H1 (cell line): Measurements from ENCODE around the gene LCE3D. TPM values are rescaled to one million over a fixed set of nuclear protein-coding genes. Genes with fewer than 3 reads are reported as not detected.

ENCODE experiments used
- CTCF ChIA-PET: fragments of 300-600 bp; sonication (Branson Sonifier 250); formaldehyde crosslinking; loops from one replicate; lab custom pipeline; 2021; ENCODE audit not compliant: partially characterized antibody; lab: Charles Lee
- POLR2A ChIA-PET: fragments of 300-600 bp; sonication (Branson Sonifier 250); formaldehyde crosslinking; loops from one replicate; lab custom pipeline; 2021; ENCODE audit warnings: inconsistent platforms; ENCODE audit not compliant: partially characterized antibody; lab: Charles Lee
- DNase-seq, 2 experiments: peaks; one replicate each; pipeline versions ENCODE4 v3.0.0 to v3.0.0-alpha.2; 2010 to 2022; ENCODE audit warnings: low spot score in 2 of 2, low read depth in 1 of 2, mixed read lengths in 1 of 2
- FAIRE-seq: peaks from 2 replicates; lab custom pipeline; 2011; peaks lifted over from hg19 to GRCh38; lab: Jason Lieb, UNC
- H2AFZ ChIP-seq: 2 replicates; pipeline ENCODE4 v1.8.1; 2012; ENCODE audit warnings: low read length, inconsistent platforms
- H2AK5ac ChIP-seq: 2 replicates; pipeline ENCODE4 v1.6.1; 2013; ENCODE audit warnings: low read depth, low read length
- H2BK120ac ChIP-seq: replicated peaks from 2 replicates; pipeline ENCODE3; 2013; ENCODE audit warnings: low read depth, low read length, inconsistent platforms
- H2BK12ac ChIP-seq: 2 replicates; pipeline ENCODE4 v1.6.1; 2013; ENCODE audit warnings: low read depth, low read length
- H2BK15ac ChIP-seq: 2 replicates; pipeline ENCODE4 v1.6.1; 2013; ENCODE audit warnings: low read length
- H2BK20ac ChIP-seq: 2 replicates; pipeline ENCODE4 v1.6.1; 2013; ENCODE audit warnings: low read length
- H2BK5ac ChIP-seq: 2 replicates; pipeline ENCODE4 v1.6.1; 2013; ENCODE audit warnings: low read depth, low read length
- H3K14ac ChIP-seq: 2 replicates; pipeline ENCODE4 v1.6.1; 2013; ENCODE audit warnings: inconsistent platforms; ENCODE audit not compliant: insufficient read length
- H3K18ac ChIP-seq: 2 replicates; pipeline ENCODE4 v1.6.1; 2013; ENCODE audit warnings: low read length; ENCODE audit errors: extremely low read depth
- H3K23ac ChIP-seq: 2 replicates; pipeline ENCODE4 v1.6.1; 2013; ENCODE audit warnings: inconsistent platforms; ENCODE audit not compliant: insufficient read length
- H3K23me2 ChIP-seq: 2 replicates; pipeline ENCODE4 v1.6.1; 2013; ENCODE audit warnings: low read depth, low read length
- H3K27ac ChIP-seq: 2 replicates; pipeline ENCODE4 v1.6.1; 2011; ENCODE audit warnings: low read depth, low read length, inconsistent platforms
- H3K27me3 ChIP-seq, 4 experiments: replicated peaks in 1 of 4; 1 replicate in 1 of 4; 2 replicates in 3 of 4; pipeline versions ENCODE4 v1.6.1 to v1.8.1; 2011 to 2013; ENCODE audit warnings: low read length in 3 of 4, mild to moderate bottlenecking in 3 of 4, inconsistent platforms in 2 of 4, mixed read lengths in 2 of 4, moderate library complexity in 1 of 4; ENCODE audit not compliant: control insufficient read depth in 3 of 4, insufficient read depth in 3 of 4; ENCODE audit errors: extremely low read depth in 1 of 4
- H3K36me3 ChIP-seq, 4 experiments: 2 replicates each; pipeline versions ENCODE4 v1.6.1 to v1.8.1; 2011 to 2013; ENCODE audit warnings: mild to moderate bottlenecking in 4 of 4, low read length in 3 of 4, moderate library complexity in 2 of 4, control low read depth in 1 of 4, inconsistent platforms in 1 of 4; ENCODE audit not compliant: insufficient read depth in 4 of 4, control insufficient read depth in 2 of 4
- H3K4ac ChIP-seq: replicated peaks from 2 replicates; pipeline ENCODE3; 2013; ENCODE audit warnings: low read length, low read depth, mixed read lengths, inconsistent platforms; ENCODE audit not compliant: insufficient read length
- H3K4me1 ChIP-seq, 4 experiments: replicated peaks in 1 of 4; 1 replicate in 1 of 4; 2 replicates in 3 of 4; pipeline versions ENCODE4 v1.6.1 to v1.8.1; 2011 to 2013; ENCODE audit warnings: low read length in 3 of 4, inconsistent platforms in 2 of 4, mixed read lengths in 1 of 4; ENCODE audit not compliant: insufficient read depth in 4 of 4, control insufficient read depth in 3 of 4
- H3K4me2 ChIP-seq, 2 experiments: 2 replicates each; pipeline versions ENCODE4 v1.6.1 to v1.8.1; 2011 to 2013; ENCODE audit warnings: low read depth in 2 of 2, low read length in 2 of 2, control low read depth in 1 of 2, inconsistent platforms in 1 of 2, mild to moderate bottlenecking in 1 of 2; ENCODE audit not compliant: insufficient read depth in 1 of 2
- H3K4me3 ChIP-seq, 4 experiments: fragments of 200-600, 300-600 bp in 1 of 4; sonication (generic), shearing (Covaris generic), sonication (Bioruptor Twin) in 1 of 4; 2 replicates each; pipeline versions ENCODE4 v1.5.1 to v1.8.1; 2011 to 2016; ENCODE audit warnings: low read length in 4 of 4, low read depth in 3 of 4, control low read depth in 2 of 4, inconsistent platforms in 2 of 4, mild to moderate bottlenecking in 2 of 4, mixed read lengths in 1 of 4, moderate library complexity in 1 of 4; ENCODE audit not compliant: insufficient read depth in 2 of 4; ENCODE audit errors: extremely low read depth in 1 of 4
- H3K56ac ChIP-seq: replicated peaks from 2 replicates; pipeline ENCODE3; 2013; ENCODE audit warnings: low read depth, mild to moderate bottlenecking, mixed read lengths, low read length, inconsistent platforms; ENCODE audit not compliant: insufficient read length
- H3K79me1 ChIP-seq: 2 replicates; pipeline ENCODE4 v1.6.1; 2013; ENCODE audit warnings: low read depth, low read length, control low read depth
- H3K79me2 ChIP-seq, 2 experiments: 2 replicates each; pipeline versions ENCODE4 v1.6.1 to v1.8.1; 2012 to 2013; ENCODE audit warnings: low read length in 2 of 2, mild to moderate bottlenecking in 2 of 2, inconsistent platforms in 1 of 2; ENCODE audit not compliant: insufficient read depth in 2 of 2, control insufficient read depth in 1 of 2
- H3K9ac ChIP-seq, 4 experiments: replicated peaks in 1 of 4; 1 replicate in 1 of 4; 2 replicates in 3 of 4; pipeline versions ENCODE4 v1.6.1 to v1.8.1; 2011 to 2013; ENCODE audit warnings: low read depth in 3 of 4, low read length in 3 of 4, control low read depth in 2 of 4, mild to moderate bottlenecking in 2 of 4, moderate library complexity in 2 of 4, inconsistent platforms in 1 of 4; ENCODE audit errors: extremely low read depth in 1 of 4
- H3K9me3 ChIP-seq, 2 experiments: 2 replicates each; pipeline versions ENCODE4 v1.6.1 to v1.8.1; 2012 to 2013; ENCODE audit warnings: mild to moderate bottlenecking in 2 of 2, moderate library complexity in 2 of 2, control low read depth in 1 of 2, inconsistent platforms in 1 of 2, low read depth in 1 of 2, low read length in 1 of 2, mixed read lengths in 1 of 2; ENCODE audit not compliant: insufficient read depth in 2 of 2
- H4K20me1 ChIP-seq, 2 experiments: replicated peaks in 1 of 2; 2 replicates each; pipeline versions ENCODE3 to v1.8.1; 2011 to 2013; ENCODE audit warnings: inconsistent platforms in 2 of 2, low read length in 2 of 2, mild to moderate bottlenecking in 1 of 2; ENCODE audit not compliant: insufficient read depth in 2 of 2, control insufficient read depth in 1 of 2
- H4K5ac ChIP-seq: 2 replicates; pipeline ENCODE4 v1.6.1; 2013; ENCODE audit warnings: low read length, low read depth, mixed read lengths, inconsistent platforms; ENCODE audit not compliant: insufficient read length
- H4K8ac ChIP-seq: 2 replicates; pipeline ENCODE4 v1.8.0; 2013; ENCODE audit warnings: mild to moderate bottlenecking, moderate library complexity, low read length, inconsistent platforms; ENCODE audit not compliant: insufficient read depth; ENCODE audit errors: extremely low read depth
- H4K91ac ChIP-seq: replicated peaks from 2 replicates; pipeline ENCODE3; 2013; ENCODE audit warnings: low read length, mixed read lengths, inconsistent platforms; ENCODE audit not compliant: insufficient read length
- CEBPB ChIP-seq: IDR thresholded peaks from 2 replicates; pipeline ENCODE4 v1.6.1; 2012; ENCODE audit warnings: low read depth, low read length
- CTBP2 ChIP-seq: IDR thresholded peaks from 2 replicates; pipeline ENCODE4 v1.7.0; 2011; ENCODE audit warnings: borderline replicate concordance, mild to moderate bottlenecking, moderate library complexity, mixed read lengths, low read length; ENCODE audit not compliant: insufficient read depth, insufficient read length
- FOSL1 ChIP-seq: IDR thresholded peaks from 2 replicates; pipeline ENCODE4 v1.6.1; 2011; ENCODE audit warnings: mild to moderate bottlenecking, low read depth, low read length, moderate library complexity; ENCODE audit not compliant: insufficient read depth
- GTF2F1 ChIP-seq: IDR thresholded peaks from 2 replicates; pipeline ENCODE4 v1.6.1; 2012; ENCODE audit warnings: low read depth, low read length, improper control_type of control experiment, borderline replicate concordance
- SP2 ChIP-seq: IDR thresholded peaks from 2 replicates; pipeline ENCODE4 v1.6.1; 2012; ENCODE audit warnings: mild to moderate bottlenecking, low read length, inconsistent platforms
- SRF ChIP-seq: IDR thresholded peaks from 2 replicates; pipeline ENCODE4 v1.6.1; 2011; ENCODE audit warnings: mild to moderate bottlenecking, low read depth, low read length, moderate library complexity
- ZNF274 ChIP-seq: IDR thresholded peaks from 2 replicates; pipeline ENCODE4 v1.7.0; 2012; ENCODE audit warnings: low read length, borderline replicate concordance; ENCODE audit errors: extremely low read depth
- WGBS, 2 experiments: shearing (Covaris generic) in 1 of 2; methylation state at CpG; one replicate each; pipeline versions ENCODE4 v1.1.6 to v1.1.7; 2013 to 2015; ENCODE audit warnings: low lambda C conversion rate in 2 of 2, mixed read lengths in 2 of 2, inconsistent platforms in 1 of 2, low coverage in 1 of 2, missing lambda C conversion rate in 1 of 2; ENCODE audit not compliant: insufficient replicate concordance in 2 of 2, insufficient coverage in 1 of 2, insufficient read length in 1 of 2; ENCODE audit errors: extremely low coverage in 1 of 2, missing lambda C conversion rate in 1 of 2; 5-methylcytosine and 5-hydroxymethylcytosine counted together
- polyA plus RNA-seq, 7 experiments: library from polyadenylated mRNA; depleted of rRNA in 3 of 7; stranded (reverse) in 5 of 7; unstranded in 2 of 7; fragments of >200 nt in 5 of 7; fragments of 200-250 nt in 2 of 7; gene quantifications; 1 replicate in 5 of 7; 2 replicates in 1 of 7; 4 replicates in 1 of 7; pipeline versions ENCODE4 v1.2.1 to v1.2.3, GENCODE V29; 2011 to 2013; ENCODE audit warnings: missing spikeins in 2 of 7, mixed read lengths in 2 of 7
- total RNA-seq: library from RNA; stranded (reverse); fragmentation: NEBNext Ultra II Directional; extraction: Animal tissue kit (Norgen Biotek cat#: 25700); gene quantifications from 2 replicates; pipeline ENCODE4 v1.2.1, GENCODE V29; 2021

LCE3D gene
- total and polyA plus RNA-seq, 2 of the 8 experiments (the other 6 are each of a cell fraction or from before 2014, with no cell fraction given): not detected

- Histone ChIP-seq H3K9ac (no peak overlapping the region), H2BK120ac (no peak overlapping the region), H3K56ac (no peak overlapping the region), H3K79me1 (no peaks in the 10 kb centered on the region), H3K14ac (no peak overlapping the region), H3K36me3 (no peaks in the 10 kb centered on the region), H4K8ac (no peak overlapping the region), H2BK5ac (no peak overlapping the region), H2BK20ac (no peak overlapping the region), H3K9me3 (peaks cover 77 to 79% of the 10 kb centered on the region in 2 experiments), H2BK12ac (no peak overlapping the region), H3K23ac (no peak overlapping the region), H3K4me2 (no peak overlapping the region), H3K4ac (no peak overlapping the region), H3K27ac (no peak overlapping the region), H3K27me3 (no peaks in the 10 kb centered on the region), H2AFZ (no peak overlapping the region), H3K18ac (no peak overlapping the region), H2AK5ac (no peak overlapping the region), H4K20me1 (no peaks in the 10 kb centered on the region), H2BK15ac (no peak overlapping the region), H3K79me2 (no peaks in the 10 kb centered on the region), H3K4me1 (no peaks in the 10 kb centered on the region), H4K5ac (no peak overlapping the region), H3K23me2 (no peaks in the 10 kb centered on the region), H4K91ac (no peak overlapping the region), H3K4me3 (no peak overlapping the region)
- FAIRE-seq (no peak), DNase-seq (no peak)
- WGBS, 2 experiments: 68% methylated on average over 3 of the region's 3 CpGs; no CpG with 5 or more reads in 1 of the 2 experiments
- ChIA-PET POLR2A (no interaction called here), CTCF (no interaction called here)
- TF ChIP-seq SP2 (no peak), ZNF274 (no peak), SRF (no peak), GTF2F1 (no peak), CEBPB (no peak), FOSL1 (no peak), CTBP2 (no peak)
Measured at GRCh38 chr1:152535774-152536173, 44.5 kb downstream of the LCE3D start.
